Measurements from ENCODE around the gene NHS. TPM values are rescaled to one million over a fixed set of nuclear protein-coding genes. Genes with fewer than 3 reads are reported as not detected.

Gene NHS
- total and polyA plus RNA-seq, 4 experiments from 2014 or later, result 0.09 to 0.67 TPM; not detected in 2

DNA sequence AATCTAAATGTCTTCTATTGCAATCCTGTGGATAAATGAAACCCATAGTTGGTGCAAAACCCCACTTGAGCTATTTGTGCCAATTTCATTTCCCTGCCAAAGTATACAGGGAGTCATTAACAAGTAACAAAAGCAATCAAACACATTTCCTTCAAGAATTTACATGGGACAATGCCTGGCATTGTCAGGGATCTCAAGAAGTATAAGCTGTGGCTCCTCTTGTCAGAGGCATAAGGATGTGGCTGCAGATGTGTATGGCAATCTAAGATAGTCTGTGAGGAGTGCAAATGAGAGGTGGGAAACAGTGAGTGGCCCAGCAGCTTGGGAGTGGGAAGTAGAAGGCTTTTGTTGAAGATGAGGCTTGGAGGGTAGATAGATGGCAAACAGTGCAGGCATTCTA lies 304.3 kb downstream of the NHS start:
- Mint-ChIP-seq H3K36me3 (no peaks in the 10 kb centered on the region), H3K9me3 (peaks cover 0 to 3% (median 0%) of the 10 kb centered on the region in 8 donors), H3K27ac (no peak overlapping the region), H3K4me3 (no peak overlapping the region), H3K4me1 (peaks cover 0 to 16% (median 2%) of the 10 kb centered on the region in 4 donors), H3K27me3 (peaks cover 0 to 2% of the 10 kb centered on the region in 2 donors)
- Histone ChIP-seq H3K4me1 (ENCODE audit: insufficient read depth, low read length) (no peaks in the 10 kb centered on the region), H3K36me3 (ENCODE audit: insufficient read depth, low read length) (no peaks in the 10 kb centered on the region), H3K4me3 (ENCODE audit: low read length in 2 of 2) (no peak overlapping the region), H3K27ac (ENCODE audit: low read depth, low read length) (no peak overlapping the region), H3K27me3 (ENCODE audit: insufficient read depth, low read length) (no peaks in the 10 kb centered on the region), H3K9me3 (ENCODE audit: control insufficient read depth in 1 of 2, low read length in 2 of 2) (no peaks in the 10 kb centered on the region)
- intact Hi-C loops (cut with micrococcal nuclease), result no loop called here
- DNase-seq, result no peak
- ChIA-PET CTCF (ENCODE audit: partially characterized antibody) (no interaction called here), POLR2A (ENCODE audit: partially characterized antibody) (interaction anchor here (0.6 kb wide), 1 partner anchor 24 kb away, joined by 3 read pairs; no protein-coding TSS in a partner anchor)

DNA sequence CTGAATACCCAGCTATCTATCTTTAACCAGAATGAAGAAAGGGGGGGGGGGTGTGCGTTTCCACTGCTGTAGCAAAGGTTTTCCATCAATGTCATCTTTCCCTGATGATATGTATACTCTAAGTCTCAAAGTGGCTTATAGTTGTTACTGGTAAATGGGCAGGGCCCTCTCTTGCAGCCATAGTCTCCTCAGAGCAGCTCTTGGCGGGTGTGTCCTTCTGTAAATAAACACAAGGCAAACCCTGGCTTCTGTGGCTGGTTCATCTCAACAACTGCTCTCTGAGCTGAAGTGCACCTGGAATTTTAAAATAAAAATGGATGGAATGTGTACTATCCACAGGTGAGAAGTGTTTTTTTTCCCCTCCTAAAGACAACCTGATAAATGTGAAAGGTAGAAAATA lies 304.8 kb downstream of the NHS start:
- no peak for DNase-seq
- intact Hi-C loops (cut with micrococcal nuclease), result no loop called here
- H3K9me3 ChIP-seq (ENCODE audit: control insufficient read depth in 1 of 2, low read length in 2 of 2), result no peaks in the 10 kb centered on the region
- peaks cover 0 to 2% of the 10 kb centered on the region in 2 donors for H3K27me3 Mint-ChIP-seq
- ChIA-PET POLR2A (ENCODE audit: partially characterized antibody) (interaction anchor here (0.6 kb wide), 1 partner anchor 25 kb away, joined by 3 read pairs; no protein-coding TSS in a partner anchor), CTCF (ENCODE audit: partially characterized antibody) (no interaction called here)
- H3K27ac ChIP-seq (ENCODE audit: low read depth, low read length), result no peak overlapping the region
- H3K4me3 ChIP-seq (ENCODE audit: low read length in 2 of 2), result no peak overlapping the region
- H3K9me3 Mint-ChIP-seq, result peaks cover 0 to 3% (median 0%) of the 10 kb centered on the region in 8 donors
- H3K4me1 Mint-ChIP-seq, result peaks cover 0 to 16% (median 2%) of the 10 kb centered on the region in 4 donors
- no peaks in the 10 kb centered on the region for H3K36me3 ChIP-seq (ENCODE audit: insufficient read depth, low read length)
- H3K27me3 ChIP-seq (ENCODE audit: insufficient read depth, low read length), result no peaks in the 10 kb centered on the region
- H3K36me3 Mint-ChIP-seq, result no peaks in the 10 kb centered on the region
- H3K4me3 Mint-ChIP-seq, result no peak overlapping the region
- H3K27ac Mint-ChIP-seq, result no peak overlapping the region
- no peaks in the 10 kb centered on the region for H3K4me1 ChIP-seq (ENCODE audit: insufficient read depth, low read length)

- H3K9me3 Mint-ChIP-seq, result peaks cover 0 to 3% (median 0%) of the 10 kb centered on the region in 8 donors
- CTCF ChIA-PET (ENCODE audit: partially characterized antibody), result no interaction called here
Observed at GRCh38 chrX:17680732-17681413, 305.9 kb downstream of the NHS start.

DNA sequence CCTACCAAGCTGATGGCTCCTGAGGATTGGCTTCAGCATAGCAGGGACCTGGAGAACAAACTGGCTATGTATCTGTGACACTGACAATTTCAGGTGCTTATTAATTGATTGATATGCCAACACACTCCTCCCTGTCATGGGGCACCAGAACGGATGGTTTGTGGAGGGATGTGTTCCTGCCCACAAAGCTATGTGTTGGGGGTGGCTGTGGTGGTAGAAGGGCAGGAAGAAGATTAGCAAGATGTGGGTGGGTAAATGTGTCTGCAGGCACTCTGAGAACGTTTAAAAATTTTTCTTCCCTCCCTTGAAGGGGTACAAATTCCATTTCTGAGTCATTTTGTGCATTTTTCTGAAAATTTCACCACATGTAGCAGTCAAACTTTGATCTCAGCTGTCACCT lies 307.3 kb downstream of the NHS start:
- Mint-ChIP-seq H3K4me1 (peaks cover 0 to 16% (median 2%) of the 10 kb centered on the region in 4 donors), H3K27me3 (peaks cover 0 to 2% of the 10 kb centered on the region in 2 donors), H3K9me3 (peaks cover 0 to 3% (median 0%) of the 10 kb centered on the region in 8 donors), H3K36me3 (no peaks in the 10 kb centered on the region), H3K4me3 (peak overlapping the region in 1 of 8 donors; percentile 52), H3K27ac (no peak overlapping the region)
- ChIA-PET CTCF (ENCODE audit: partially characterized antibody) (no interaction called here), POLR2A (ENCODE audit: partially characterized antibody) (no interaction called here)
- DNase-seq, result no peak
- H3K4me3 ChIP-seq (ENCODE audit: low read length in 2 of 2), result no peak overlapping the region
- intact Hi-C loops (cut with micrococcal nuclease), result no loop called here
- H3K27ac ChIP-seq (ENCODE audit: low read depth, low read length), result no peak overlapping the region
- no peaks in the 10 kb centered on the region for H3K9me3 ChIP-seq (ENCODE audit: control insufficient read depth in 1 of 2, low read length in 2 of 2)
- H3K36me3 ChIP-seq (ENCODE audit: insufficient read depth, low read length), result no peaks in the 10 kb centered on the region
- H3K4me1 ChIP-seq (ENCODE audit: insufficient read depth, low read length), result no peaks in the 10 kb centered on the region
- H3K27me3 ChIP-seq (ENCODE audit: insufficient read depth, low read length), result no peaks in the 10 kb centered on the region

More at GRCh38 chrX:17680732-17681413, 305.9 kb downstream of the NHS start:
- Histone ChIP-seq H3K27ac (ENCODE audit: low read depth, low read length) (no peak overlapping the region), H3K4me1 (ENCODE audit: insufficient read depth, low read length) (no peaks in the 10 kb centered on the region), H3K9me3 (ENCODE audit: control insufficient read depth in 1 of 2, low read length in 2 of 2) (no peaks in the 10 kb centered on the region), H3K36me3 (ENCODE audit: insufficient read depth, low read length) (no peaks in the 10 kb centered on the region), H3K27me3 (ENCODE audit: insufficient read depth, low read length) (no peaks in the 10 kb centered on the region), H3K4me3 (ENCODE audit: low read length in 2 of 2) (no peak overlapping the region)
- H3K27me3 Mint-ChIP-seq, result peaks cover 0 to 2% of the 10 kb centered on the region in 2 donors
- H3K4me3 Mint-ChIP-seq, result no peak overlapping the region
- DNase-seq, result no peak
- no peak overlapping the region for H3K27ac Mint-ChIP-seq
- H3K36me3 Mint-ChIP-seq, result no peaks in the 10 kb centered on the region
- H3K4me1 Mint-ChIP-seq, result peaks cover 0 to 16% (median 2%) of the 10 kb centered on the region in 4 donors
- POLR2A ChIA-PET (ENCODE audit: partially characterized antibody), result no interaction called here
- intact Hi-C loops (cut with micrococcal nuclease), result no loop called here

DNA sequence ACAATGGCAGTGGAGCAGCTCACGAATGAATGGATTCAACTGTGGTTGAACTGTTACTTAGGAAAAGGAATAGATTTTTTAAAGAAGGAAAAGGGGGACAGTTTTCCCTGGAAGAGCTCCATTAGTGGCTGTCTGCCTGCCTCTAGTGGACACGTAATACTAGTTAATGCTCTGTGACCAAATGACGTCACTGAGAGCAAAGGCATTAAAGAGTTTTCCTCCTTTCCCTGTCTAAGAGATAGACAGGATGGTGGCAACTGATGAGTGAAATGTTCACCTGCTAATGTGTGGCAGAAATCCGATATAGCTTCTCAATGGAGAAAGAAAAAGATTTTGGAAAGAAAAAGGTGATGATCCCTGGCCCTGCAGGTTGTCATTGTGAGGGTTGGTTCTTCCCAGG lies 310.0 kb downstream of the NHS start:
- no peak for DNase-seq
- H3K4me3 Mint-ChIP-seq, result no peak overlapping the region
- CTCF ChIA-PET (ENCODE audit: partially characterized antibody), result no interaction called here
- no peaks in the 10 kb centered on the region for H3K36me3 Mint-ChIP-seq
- intact Hi-C loops (cut with micrococcal nuclease), result no loop called here
- Histone ChIP-seq H3K4me3 (ENCODE audit: low read length in 2 of 2) (no peak overlapping the region), H3K36me3 (ENCODE audit: insufficient read depth, low read length) (no peaks in the 10 kb centered on the region), H3K4me1 (ENCODE audit: insufficient read depth, low read length) (no peaks in the 10 kb centered on the region), H3K27ac (ENCODE audit: low read depth, low read length) (no peak overlapping the region), H3K9me3 (ENCODE audit: control insufficient read depth in 1 of 2, low read length in 2 of 2) (no peaks in the 10 kb centered on the region), H3K27me3 (ENCODE audit: insufficient read depth, low read length) (no peaks in the 10 kb centered on the region)
- peaks cover 0 to 2% of the 10 kb centered on the region in 2 donors for H3K27me3 Mint-ChIP-seq
- peaks cover 0 to 2% (median 0%) of the 10 kb centered on the region in 8 donors for H3K9me3 Mint-ChIP-seq
- POLR2A ChIA-PET (ENCODE audit: partially characterized antibody), result no interaction called here
- H3K27ac Mint-ChIP-seq, result no peak overlapping the region
- peaks cover 0 to 16% (median 2%) of the 10 kb centered on the region in 4 donors for H3K4me1 Mint-ChIP-seq

DNA sequence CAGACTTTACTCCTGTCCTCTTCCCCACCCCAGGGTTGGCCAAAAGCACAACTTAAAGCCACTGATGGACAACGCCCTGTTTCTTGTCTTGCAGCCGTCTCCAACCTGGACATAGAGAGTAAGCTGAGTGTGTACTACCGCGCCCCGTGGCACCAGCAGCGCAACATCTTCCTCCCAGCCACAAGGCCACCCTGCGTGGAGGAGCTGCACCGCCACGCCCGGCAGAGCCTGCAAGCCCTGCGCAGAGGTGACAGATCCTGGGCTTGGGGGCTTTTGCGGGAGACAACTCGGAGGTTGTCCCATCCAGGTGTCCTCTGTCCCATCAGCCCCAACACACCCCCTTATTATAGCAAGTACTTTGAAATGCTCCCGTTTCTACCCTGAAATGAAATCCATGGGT lies 312.6 kb downstream of the NHS start:
- intact Hi-C loops (cut with micrococcal nuclease), result no loop called here
- H3K27ac ChIP-seq (ENCODE audit: low read depth, low read length), result no peak overlapping the region
- no peak overlapping the region for H3K4me3 ChIP-seq (ENCODE audit: low read length in 2 of 2)
- no peaks in the 10 kb centered on the region for H3K9me3 ChIP-seq (ENCODE audit: control insufficient read depth in 1 of 2, low read length in 2 of 2)
- H3K27me3 ChIP-seq (ENCODE audit: insufficient read depth, low read length), result no peaks in the 10 kb centered on the region
- Mint-ChIP-seq H3K27ac (no peak overlapping the region), H3K9me3 (peaks cover 0 to 2% (median 0%) of the 10 kb centered on the region in 8 donors), H3K27me3 (peaks cover 0 to 1% of the 10 kb centered on the region in 2 donors), H3K36me3 (no peaks in the 10 kb centered on the region), H3K4me1 (peaks cover 0 to 6% (median 0%) of the 10 kb centered on the region in 4 donors), H3K4me3 (no peak overlapping the region)
- POLR2A ChIA-PET (ENCODE audit: partially characterized antibody), result no interaction called here
- no peaks in the 10 kb centered on the region for H3K36me3 ChIP-seq (ENCODE audit: insufficient read depth, low read length)
- CTCF ChIA-PET (ENCODE audit: partially characterized antibody), result interaction anchor here (1.2 kb wide), 1 partner anchor 446 kb away, joined by 4 read pairs; no protein-coding TSS in a partner anchor
- H3K4me1 ChIP-seq (ENCODE audit: insufficient read depth, low read length), result no peaks in the 10 kb centered on the region
- no peak for DNase-seq

DNA sequence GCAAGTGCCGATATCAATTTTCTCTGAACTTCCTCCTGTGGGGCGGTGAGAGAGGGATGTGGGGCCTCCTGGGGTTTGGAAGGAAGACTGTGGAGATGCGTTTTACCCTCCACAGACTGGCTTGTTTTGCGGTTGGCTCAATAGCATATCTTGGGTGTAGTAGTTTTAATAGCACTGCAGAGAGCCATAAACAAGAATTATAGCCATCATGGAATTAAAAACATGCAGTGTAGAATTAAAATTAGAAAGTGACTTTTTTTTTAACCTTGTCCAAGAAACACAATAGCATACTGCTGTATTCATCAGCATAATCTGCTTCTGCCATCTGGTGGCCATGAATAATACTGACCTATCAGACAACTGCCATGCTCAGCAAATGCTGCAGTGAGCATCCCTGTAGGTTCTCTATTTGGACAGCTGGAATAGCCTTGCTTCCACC lies 315.0 kb downstream of the NHS start:
- peak; percentile 22 to 52 (median 26) for DNase-seq
- CTCF ChIA-PET (ENCODE audit: partially characterized antibody), result interaction anchor here (1.1 to 2.8 kb wide), 2 partner anchors 446 to 448 kb away, joined by 4 to 16 read pairs; no protein-coding TSS in a partner anchor
- Mint-ChIP-seq H3K9me3 (peaks cover 0 to 2% (median 0%) of the 10 kb centered on the region in 8 donors), H3K27ac (no peak overlapping the region), H3K4me3 (no peak overlapping the region), H3K4me1 (no peaks in the 10 kb centered on the region), H3K36me3 (no peaks in the 10 kb centered on the region), H3K27me3 (peaks cover 0 to 1% of the 10 kb centered on the region in 2 donors)
- Histone ChIP-seq H3K4me3 (ENCODE audit: low read length in 2 of 2) (no peak overlapping the region), H3K27ac (ENCODE audit: low read depth, low read length) (no peak overlapping the region), H3K4me1 (ENCODE audit: insufficient read depth, low read length) (no peaks in the 10 kb centered on the region), H3K27me3 (ENCODE audit: insufficient read depth, low read length) (no peaks in the 10 kb centered on the region), H3K36me3 (ENCODE audit: insufficient read depth, low read length) (no peaks in the 10 kb centered on the region), H3K9me3 (ENCODE audit: control insufficient read depth in 1 of 2, low read length in 2 of 2) (no peaks in the 10 kb centered on the region)
- POLR2A ChIA-PET (ENCODE audit: partially characterized antibody), result no interaction called here
- intact Hi-C loops (cut with micrococcal nuclease), result no loop called here

Measured in CD4-positive, alpha-beta memory T cell (primary cell).